Kidney (tissue), 14 donors: ENCODE data around the gene TLDC2. TPM values are rescaled to one million over a fixed set of nuclear protein-coding genes. Genes with fewer than 3 reads are reported as not detected.
A peak's percentile ranks its signal among the peaks of the same experiment; 100 is the strongest.

Source experiments
- DNase-seq, 5 donors: peaks; one replicate each; pipeline ENCODE4 v3.0.0-alpha.2; 2013 to 2020
- FAIRE-seq: peaks from 2 replicates; lab custom pipeline; 2012; peaks lifted over from hg19 to GRCh38; lab: Jason Lieb, UNC
- H3K27ac ChIP-seq, 2 donors: one replicate each; pipeline ENCODE4 v1.7.0; 2013; ENCODE audit warnings: low read depth in 2 of 2, low read length in 2 of 2, inconsistent platforms in 1 of 2
- H3K27me3 ChIP-seq: one replicate; pipeline ENCODE4 v1.7.1; 2013; ENCODE audit warnings: low read length, inconsistent platforms; ENCODE audit not compliant: control insufficient read depth, insufficient read depth
- H3K36me3 ChIP-seq, 3 donors: one replicate each; pipeline versions ENCODE4 v1.7.0 to v1.7.1; 2013; ENCODE audit warnings: low read length in 3 of 3, control low read depth in 1 of 3, inconsistent platforms in 1 of 3; ENCODE audit not compliant: insufficient read depth in 3 of 3, control insufficient read depth in 2 of 3
- H3K4me1 ChIP-seq, 3 donors: one replicate each; pipeline versions ENCODE4 v1.7.0 to v1.7.1; 2013; ENCODE audit warnings: low read length in 3 of 3, inconsistent platforms in 1 of 3, low read depth in 1 of 3; ENCODE audit not compliant: control insufficient read depth in 2 of 3, insufficient read depth in 2 of 3
- H3K4me3 ChIP-seq, 3 donors: one replicate each; pipeline versions ENCODE4 v1.7.0 to v1.8.1; 2013; ENCODE audit warnings: low read length in 3 of 3, control low read depth in 1 of 3, inconsistent platforms in 1 of 3
- H3K9ac ChIP-seq, 3 donors: one replicate each; pipeline versions ENCODE4 v1.7.0 to v1.7.1; 2013; ENCODE audit warnings: low read length in 3 of 3, control low read depth in 1 of 3, inconsistent platforms in 1 of 3
- H3K9me3 ChIP-seq, 3 donors: one replicate each; pipeline versions ENCODE4 v1.7.0 to v1.7.1; 2013; ENCODE audit warnings: low read length in 3 of 3, control low read depth in 1 of 3, inconsistent platforms in 1 of 3; ENCODE audit not compliant: control insufficient read depth in 2 of 3, insufficient read depth in 1 of 3
- CTCF ChIP-seq: IDR thresholded peaks from 3 replicates; pipeline ENCODE4 v1.5.1; 2012; ENCODE audit warnings: mild to moderate bottlenecking, moderate library complexity, borderline replicate concordance; ENCODE audit not compliant: insufficient read depth; ENCODE audit errors: extremely low read depth
- intact Hi-C: fragments of 100-400 bp; cut with DNase I; formaldehyde crosslinking; loops from one replicate; pipeline ENCODE4 v1.11.1; 2022
- polyA plus RNA-seq: library from polyadenylated mRNA; stranded (reverse); fragments of 350-450 nt; fragmentation: Illumina TruSeq; extraction: RNeasy Lipid Tissue Mini Kit (QIAGEN cat#74804); gene quantifications from one replicate; pipeline ENCODE4 v1.2.3, GENCODE V29; 2014; ENCODE audit warnings: low read depth, low replicate concordance; ENCODE audit not compliant: insufficient read depth
- total RNA-seq: library from RNA; stranded (reverse); fragmentation: NEBNext Ultra II Directional; extraction: Animal tissue kit (Norgen Biotek cat#: 25700); gene quantifications from one replicate; pipeline ENCODE4 v1.2.1, GENCODE V29; 2021
- donor health status: control.
- donor health status: control.
- donor health status: control.
- donor health status: control.
- donor health status: control.
- donor health status: DM: yes; HTN: yes; CAD: no.
- donor health status: Normal renal cell carcinoma (clear cell type).

Gene TLDC2
- total and polyA plus RNA-seq, 2 donors from 2014 or later = 2.3 to 8.5 TPM

- Histone ChIP-seq H3K27ac (no peak overlapping the region), H3K4me1 (peaks cover 2 to 11% (median 3%) of the 10 kb centered on the region in 3 donors), H3K9me3 (no peaks in the 10 kb centered on the region), H3K27me3 (no peaks in the 10 kb centered on the region), H3K36me3 (no peaks in the 10 kb centered on the region), H3K9ac (no peak overlapping the region), H3K4me3 (no peak overlapping the region)
- intact Hi-C loops = no loop called here
- no peak for FAIRE-seq
- DNase-seq = peak in 1 of 5 donors; percentile 15
- no peak for TF ChIP-seq CTCF
These were observed 8.1 kb downstream of the TLDC2 start for GRCh38 chr20:36883977-36884535.

GRCh38 chr20:36885356-36885755, 9.4 kb downstream of the TLDC2 start:
- TF ChIP-seq CTCF = peak; percentile 13
- Histone ChIP-seq H3K9ac (no peak overlapping the region), H3K27me3 (no peaks in the 10 kb centered on the region), H3K9me3 (no peaks in the 10 kb centered on the region), H3K27ac (no peak overlapping the region), H3K4me3 (no peak overlapping the region), H3K4me1 (peaks cover 2 to 11% (median 3%) of the 10 kb centered on the region in 3 donors), H3K36me3 (no peaks in the 10 kb centered on the region)
- intact Hi-C loops = no loop called here
- no peak for FAIRE-seq
- DNase-seq = peak in 1 of 5 donors; percentile 39

GRCh38 chr20:36886859-36887751, 11.2 kb downstream of the TLDC2 start:
- Histone ChIP-seq H3K27me3 (no peaks in the 10 kb centered on the region), H3K9ac (peak overlapping the region in 1 of 3 donors; percentile 34), H3K36me3 (no peaks in the 10 kb centered on the region), H3K4me1 (peaks cover 0 to 10% (median 2%) of the 10 kb centered on the region in 3 donors), H3K4me3 (peak overlapping the region in 1 of 3 donors; percentile 33), H3K9me3 (no peaks in the 10 kb centered on the region), H3K27ac (no peak overlapping the region)
- peak; percentile 90 to 95 (median 94) for DNase-seq
- intact Hi-C loops = no loop called here
- no peak for FAIRE-seq
- peak; percentile 91 for TF ChIP-seq CTCF
